Measurements from ENCODE around the gene VPS37D. TPM values are rescaled to one million over a fixed set of nuclear protein-coding genes. Genes with fewer than 3 reads are reported as not detected.
"Not testable (repeated sequence)": the region's sequence is repeated elsewhere in the genome, so short reads cannot be mapped to it uniquely, and the experiment has no call there.

VPS37D gene
- total RNA-seq, 1 donor from 2014 or later = 1.3 TPM

- no peak overlapping the region for H3K4me3 ChIP-seq
- no peak overlapping the region for H3K27ac ChIP-seq
- intact Hi-C loops (cut with DNase I) = no loop called here
- H3K36me3 ChIP-seq = no peaks in the 10 kb centered on the region
- TF ChIP-seq CTCF (IDR thresholded peaks at IDR 0.05) = no peak
- peaks cover 0 to 5% of the 10 kb centered on the region in 2 donors for H3K9me3 ChIP-seq
- H3K27me3 ChIP-seq = no peaks in the 10 kb centered on the region
- DNase-seq (ENCODE audit: low spot score in 2 of 2) = no peak
- no peaks in the 10 kb centered on the region for H3K4me1 ChIP-seq
These were observed 7.6 kb upstream of the VPS37D start for GRCh38 chr7:73659983-73660382.

GRCh38 chr7:73660594-73660993 is 7.0 kb upstream of the VPS37D start:
- H3K4me1 ChIP-seq; H3K9me3 ChIP-seq; H3K27ac ChIP-seq; intact Hi-C loops (cut with DNase I); H3K4me3 ChIP-seq; DNase-seq (ENCODE audit: low spot score in 2 of 2); H3K36me3 ChIP-seq; H3K27me3 ChIP-seq: not testable (repeated sequence)

- TF ChIP-seq CTCF (IDR thresholded peaks at IDR 0.05) = no peak
- Histone ChIP-seq H3K27me3 (no peaks in the 10 kb centered on the region), H3K36me3 (no peaks in the 10 kb centered on the region), H3K4me1 (peaks cover 0 to 4% of the 10 kb centered on the region in 2 donors), H3K27ac (no peak overlapping the region), H3K9me3 (peaks cover 0 to 5% of the 10 kb centered on the region in 2 donors), H3K4me3 (no peak overlapping the region)
- no peak for DNase-seq (ENCODE audit: low spot score in 2 of 2)
- intact Hi-C loops (cut with DNase I) = no loop called here
These were observed 4.6 kb upstream of the VPS37D start for GRCh38 chr7:73663033-73663432.

DNA sequence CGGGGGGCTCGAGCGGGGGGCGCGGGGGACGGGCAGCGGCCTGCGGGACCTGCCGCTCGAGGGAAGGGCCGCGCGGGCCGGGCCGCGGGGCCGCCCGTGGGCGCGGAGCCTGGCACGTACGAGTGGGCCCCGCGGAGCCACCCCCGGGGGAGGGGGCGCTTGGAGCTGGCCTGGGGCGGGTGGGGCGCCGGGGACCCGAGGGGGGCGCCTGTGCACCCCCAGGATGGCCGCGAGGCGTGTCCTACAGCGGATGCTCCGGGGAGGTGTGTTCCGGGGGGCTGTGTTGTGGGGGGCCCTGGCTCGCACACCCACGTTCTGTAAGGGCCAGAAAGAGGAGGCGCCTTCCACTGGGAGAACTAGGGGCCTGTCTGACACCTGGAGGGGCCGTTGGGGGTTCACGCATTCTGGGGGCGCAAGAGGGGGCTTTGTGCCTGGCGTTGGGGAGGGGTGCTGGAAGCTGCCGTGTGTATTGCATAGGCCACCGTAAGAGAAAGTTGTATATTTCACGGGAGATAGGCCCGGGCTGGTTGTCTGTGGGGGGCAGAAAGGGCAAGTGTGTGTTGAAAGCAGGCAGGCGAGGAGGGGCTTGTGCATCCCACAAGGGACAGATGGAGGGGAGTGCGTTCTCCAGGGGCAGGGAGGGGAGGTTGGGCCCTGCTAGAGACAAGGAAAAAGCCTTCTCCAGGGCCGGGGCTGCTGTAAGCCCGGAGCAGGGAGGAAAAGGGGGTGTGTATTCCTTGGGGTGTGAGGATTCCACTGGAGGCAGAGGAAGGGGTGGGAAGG is 663 bp downstream of the VPS37D start:
- intact Hi-C loops (cut with DNase I) = loop anchor here (1.0 to 2.0 kb wide), 2 partner anchors 15 to 53 kb away; partner anchors contain the start of genes BUD23 and DNAJC30
- H3K27ac ChIP-seq = no peak overlapping the region
- H3K27me3 ChIP-seq = no peaks in the 10 kb centered on the region
- H3K4me1 ChIP-seq = peaks cover 4 to 11% of the 10 kb centered on the region in 2 donors
- peak overlapping the region; percentile 69 to 77 for H3K4me3 ChIP-seq
- peaks cover 0 to under 1% of the 10 kb centered on the region in 2 donors for H3K9me3 ChIP-seq
- no peaks in the 10 kb centered on the region for H3K36me3 ChIP-seq
- TF ChIP-seq CTCF (IDR thresholded peaks at IDR 0.05) = no peak
- no peak for DNase-seq (ENCODE audit: low spot score in 2 of 2)

GRCh38 chr7:73668886-73669230 is 1.2 kb downstream of the VPS37D start:
- intact Hi-C loops (cut with DNase I) = loop anchor here (1.0 to 2.0 kb wide), 2 partner anchors 14 to 52 kb away; partner anchors contain the start of genes BUD23 and DNAJC30
- no peaks in the 10 kb centered on the region for H3K36me3 ChIP-seq
- no peak for TF ChIP-seq CTCF (IDR thresholded peaks at IDR 0.05)
- DNase-seq (ENCODE audit: low spot score in 2 of 2) = no peak
- no peaks in the 10 kb centered on the region for H3K9me3 ChIP-seq
- H3K4me3 ChIP-seq = peak overlapping the region; percentile 69 to 77
- H3K4me1 ChIP-seq = peaks cover 4 to 11% of the 10 kb centered on the region in 2 donors
- no peak overlapping the region for H3K27ac ChIP-seq
- no peaks in the 10 kb centered on the region for H3K27me3 ChIP-seq

GRCh38 chr7:73669288-73669701 is 1.7 kb downstream of the VPS37D start:
- DNase-seq (ENCODE audit: low spot score in 2 of 2) = no peak
- H3K4me1 ChIP-seq = peaks cover 4 to 11% of the 10 kb centered on the region in 2 donors
- no peak overlapping the region for H3K27ac ChIP-seq
- no peak for TF ChIP-seq CTCF (IDR thresholded peaks at IDR 0.05)
- H3K36me3 ChIP-seq = no peaks in the 10 kb centered on the region
- H3K27me3 ChIP-seq = no peaks in the 10 kb centered on the region
- no peaks in the 10 kb centered on the region for H3K9me3 ChIP-seq
- peak overlapping the region in 1 of 2 donors; percentile 69 for H3K4me3 ChIP-seq
- intact Hi-C loops (cut with DNase I) = loop anchor here (2.0 kb wide), 1 partner anchor 52 kb away; no protein-coding TSS in a partner anchor
